Spinal cord (tissue), 10 donors: ENCODE results near the gene LYST. TPM values are rescaled to one million over a fixed set of nuclear protein-coding genes. Genes with fewer than 3 reads are reported as not detected.
"Not testable (repeated sequence)": the region's sequence is repeated elsewhere in the genome, so short reads cannot be mapped to it uniquely, and the experiment has no call there.

Experiments
- DNase-seq, 6 donors: peaks; one replicate each; pipeline versions ENCODE4 v3.0.0 to v3.0.0-alpha.2; 2013 to 2015; ENCODE audit warnings: low spot score in 6 of 6, low read depth in 4 of 6
- H3K27ac ChIP-seq: one replicate; pipeline ENCODE4 v1.5.1; 2013; ENCODE audit warnings: low read depth, low read length, control low read depth
- H3K27me3 ChIP-seq: one replicate; pipeline ENCODE4 v1.6.1; 2013; ENCODE audit warnings: low read length; ENCODE audit not compliant: control insufficient read depth, insufficient read depth
- H3K36me3 ChIP-seq: one replicate; pipeline ENCODE4 v1.6.1; 2013; ENCODE audit warnings: low read length; ENCODE audit not compliant: control insufficient read depth, insufficient read depth
- H3K4me1 ChIP-seq: one replicate; pipeline ENCODE4 v1.6.1; 2013; ENCODE audit warnings: low read length; ENCODE audit not compliant: control insufficient read depth, insufficient read depth
- H3K4me3 ChIP-seq: one replicate; pipeline ENCODE4 v1.5.1; 2013; ENCODE audit warnings: low read depth, low read length, control low read depth
- H3K9me3 ChIP-seq: one replicate; pipeline ENCODE4 v1.6.1; 2013; ENCODE audit warnings: low read length; ENCODE audit not compliant: control insufficient read depth, insufficient read depth
- WGBS: methylation state at CpG from one replicate; pipeline ENCODE4 v1.1.5; 2013; ENCODE audit warnings: missing lambda C conversion rate; ENCODE audit not compliant: insufficient coverage; 5-methylcytosine and 5-hydroxymethylcytosine counted together
- polyA plus RNA-seq, 2 donors: library from polyadenylated mRNA; unstranded; fragments of 120-200 nt; gene quantifications; one replicate each; pipeline ENCODE4 v1.2.1, GENCODE V29; 2013; ENCODE audit not compliant: insufficient read length in 2 of 2
- total RNA-seq, 2 donors: library from RNA; depleted of rRNA in 1 of 2; stranded (reverse); fragments of 120-200 nt in 1 of 2; fragments of >200 nt in 1 of 2; gene quantifications; one replicate each; pipeline versions ENCODE4 v1.2.3 to v1.2.4, GENCODE V29; 2013 to 2014
- donor health status: healthy.

Gene LYST
- total and polyA plus RNA-seq, 4 donors, result 10.9 to 76.3 (median 26.8) TPM

GRCh38 chr1:235650341-235651169, 216.2 kb downstream of the LYST start:
- Histone ChIP-seq H3K36me3 (no peaks in the 10 kb centered on the region), H3K4me3 (peak overlapping the region; percentile 46), H3K27ac (peak overlapping the region; percentile 52), H3K27me3 (peaks cover 9% of the 10 kb centered on the region), H3K9me3 (no peaks in the 10 kb centered on the region), H3K4me1 (peaks cover 30% of the 10 kb centered on the region)
- peak in 3 of 6 donors; percentile 28 to 72 (median 67) for DNase-seq
- 1% methylated on average over 62 of the region's 71 CpGs for WGBS

GRCh38 chr1:235649368-235650163, 217.1 kb downstream of the LYST start, which contains the start of gene GNG4:
GNG4 (minus strand) TSS chr1:235649784; CDS start chr1:235583838, 65,946 bp downstream.
- peaks cover 9% of the 10 kb centered on the region for H3K27me3 ChIP-seq
- H3K27ac ChIP-seq, result peak within 1 kb of the TSS; percentile 69
- H3K9me3 ChIP-seq, result no peaks in the 10 kb centered on the region
- peak within 1 kb of the TSS; percentile 65 for H3K4me3 ChIP-seq
- DNase-seq, result peak in 5 of 6 donors; percentile 57 to 93 (median 67)
- peaks cover 5% of the 10 kb centered on the region for H3K36me3 ChIP-seq
- under 1% methylated on average over 99 of the region's 111 CpGs for WGBS
- H3K4me1 ChIP-seq, result peaks cover 36% of the 10 kb centered on the region

- Histone ChIP-seq H3K27ac (peak overlapping the region; percentile 69), H3K36me3 (peaks cover 6% of the 10 kb centered on the region), H3K27me3 (peaks cover 9% of the 10 kb centered on the region), H3K4me1 (peaks cover 36% of the 10 kb centered on the region), H3K9me3 (no peaks in the 10 kb centered on the region), H3K4me3 (peak overlapping the region; percentile 65)
- DNase-seq, result peak in 3 of 6 donors; percentile 53 to 81 (median 78)
- 0% methylated on average over 30 of the region's 30 CpGs for WGBS
These were observed 217.7 kb downstream of the LYST start for GRCh38 chr1:235648954-235649367.

GRCh38 chr1:235648407-235648907, 218.2 kb downstream of the LYST start:
- 2% methylated on average over 31 of the region's 31 CpGs for WGBS
- H3K27me3 ChIP-seq, result peaks cover 9% of the 10 kb centered on the region
- H3K4me3 ChIP-seq, result peak overlapping the region; percentile 65
- H3K36me3 ChIP-seq, result peaks cover 6% of the 10 kb centered on the region
- H3K9me3 ChIP-seq, result no peaks in the 10 kb centered on the region
- peak in 4 of 6 donors; percentile 28 to 86 (median 62) for DNase-seq
- peak overlapping the region; percentile 69 for H3K27ac ChIP-seq
- peaks cover 36% of the 10 kb centered on the region for H3K4me1 ChIP-seq

- 94% methylated on average over 10 of the region's 12 CpGs for WGBS
- not testable (repeated sequence) for H3K27me3 ChIP-seq, H3K4me3 ChIP-seq, H3K9me3 ChIP-seq, H3K27ac ChIP-seq, DNase-seq, H3K36me3 ChIP-seq
- peaks cover 41% of the 10 kb centered on the region for H3K4me1 ChIP-seq
These were observed 219.2 kb downstream of the LYST start for GRCh38 chr1:235647537-235647936.

- 64% methylated on average over 9 of the region's 9 CpGs for WGBS
- Histone ChIP-seq H3K27ac (no peak overlapping the region), H3K4me1 (peaks cover 42% of the 10 kb centered on the region), H3K4me3 (no peak overlapping the region), H3K27me3 (peaks cover 4% of the 10 kb centered on the region), H3K9me3 (no peaks in the 10 kb centered on the region), H3K36me3 (peaks cover 10% of the 10 kb centered on the region)
- peak in 2 of 6 donors; percentile 45 to 62 for DNase-seq
These were observed 220.2 kb downstream of the LYST start for GRCh38 chr1:235646463-235646862.

- peaks cover 34% of the 10 kb centered on the region for H3K4me1 ChIP-seq
- H3K36me3 ChIP-seq, result peaks cover 12% of the 10 kb centered on the region
- WGBS, result 97% methylated on average over 13 of the region's 13 CpGs
- no peaks in the 10 kb centered on the region for H3K9me3 ChIP-seq
- no peak overlapping the region for H3K4me3 ChIP-seq
- no peak for DNase-seq
- H3K27me3 ChIP-seq, result no peaks in the 10 kb centered on the region
- no peak overlapping the region for H3K27ac ChIP-seq
These were observed 221.9 kb downstream of the LYST start for GRCh38 chr1:235644693-235645305.

- no peak for DNase-seq
- H3K9me3 ChIP-seq, result no peaks in the 10 kb centered on the region
- 91% methylated on average over 19 of the region's 23 CpGs for WGBS
- H3K27me3 ChIP-seq, result no peaks in the 10 kb centered on the region
- H3K36me3 ChIP-seq, result peaks cover 12% of the 10 kb centered on the region
- peaks cover 33% of the 10 kb centered on the region for H3K4me1 ChIP-seq
- no peak overlapping the region for H3K4me3 ChIP-seq
- H3K27ac ChIP-seq, result no peak overlapping the region
These were observed 222.6 kb downstream of the LYST start for GRCh38 chr1:235643837-235644692.
